HG03571 (cell line): ENCODE data around the gene AGBL5.

Experiments
- ATAC-seq: cut with Tn5 transposase; IDR thresholded peaks from one replicate; pipeline ENCODE4 v1.9.1; 2021; ENCODE audit not compliant: unreplicated experiment

AGBL5 gene

GRCh38 chr2:27049422-27050280 lies 1.8 kb upstream of the AGBL5 start:
- ATAC-seq, result peak; percentile 22

- ATAC-seq, result peak; percentile 49
Measured at GRCh38 chr2:27050281-27050995, 1.0 kb upstream of the AGBL5 start.

GRCh38 chr2:27051902-27052645 lies 606 bp downstream of the AGBL5 start:
- ATAC-seq, result no peak

- no peak for ATAC-seq
Measured at GRCh38 chr2:27053321-27053720, 1.9 kb downstream of the AGBL5 start.

GRCh38 chr2:27053776-27054175 lies 2.3 kb downstream of the AGBL5 start:
- ATAC-seq, result no peak

GRCh38 chr2:27054721-27055120 lies 3.3 kb downstream of the AGBL5 start:
- no peak for ATAC-seq

GRCh38 chr2:27057184-27057583 lies 5.7 kb downstream of the AGBL5 start:
- ATAC-seq, result no peak

- ATAC-seq, result no peak
Measured at GRCh38 chr2:27058210-27058609, 6.7 kb downstream of the AGBL5 start.

GRCh38 chr2:27059141-27059820 lies 7.8 kb downstream of the AGBL5 start:
- ATAC-seq, result no peak

GRCh38 chr2:27060323-27060722 lies 8.9 kb downstream of the AGBL5 start:
- no peak for ATAC-seq

- no peak for ATAC-seq
Measured at GRCh38 chr2:27065128-27065527, 13.7 kb downstream of the AGBL5 start.

- ATAC-seq, result no peak
Measured at GRCh38 chr2:27067385-27067784, 15.9 kb downstream of the AGBL5 start.

GRCh38 chr2:27069436-27069835 lies 18.0 kb downstream of the AGBL5 start:
- ATAC-seq, result no peak

GRCh38 chr2:27069961-27070618 lies 18.6 kb downstream of the AGBL5 start:
- no peak for ATAC-seq

- peak; percentile 3 for ATAC-seq
Measured at GRCh38 chr2:27070653-27071276, 19.3 kb downstream of the AGBL5 start.

- peak; percentile 87 for ATAC-seq
Measured at GRCh38 chr2:27071277-27071989, 20.0 kb downstream of the AGBL5 start, which contains the start of gene OST4. TSS of gene OST4 (minus strand) at chr2:27071654.

- ATAC-seq, result no peak
Measured at GRCh38 chr2:27071990-27072830, 20.7 kb downstream of the AGBL5 start.

GRCh38 chr2:27072920-27073319 lies 21.5 kb downstream of the AGBL5 start:
- no peak for ATAC-seq
